GM23248 (cell line): ENCODE measurements around the gene SPG7. TPM values are rescaled to one million over a fixed set of nuclear protein-coding genes. Genes with fewer than 3 reads are reported as not detected.

ENCODE experiments used
- DNase-seq: peaks from one replicate; pipeline ENCODE4 v3.0.0-alpha.2; 2015
- H2AFZ ChIP-seq: fragments of 200-600 bp; sonication (generic); 2 replicates; pipeline ENCODE4 v1.6.1; 2016; ENCODE audit warnings: antibody characterized with exemption
- H3F3A ChIP-seq: fragments of 200-600 bp; sonication (generic); 2 replicates; pipeline ENCODE4 v1.6.1; 2016; ENCODE audit warnings: mild to moderate bottlenecking, antibody characterized with exemption, mixed run types; ENCODE audit not compliant: insufficient read depth
- H3K27ac ChIP-seq: fragments of 200-600 bp; sonication (generic); 2 replicates; pipeline ENCODE4 v1.5.1; 2016; ENCODE audit warnings: mild to moderate bottlenecking
- H3K27me3 ChIP-seq: fragments of 200-600 bp; sonication (generic); replicated peaks from 2 replicates; pipeline ENCODE4 v1.6.1; 2016; ENCODE audit warnings: mild to moderate bottlenecking; ENCODE audit not compliant: insufficient read depth
- H3K36me3 ChIP-seq: fragments of 200-600 bp; sonication (generic); 2 replicates; pipeline ENCODE4 v1.6.1; 2016; ENCODE audit warnings: low read depth, mild to moderate bottlenecking
- H3K4me1 ChIP-seq: fragments of 200-600 bp; sonication (generic); 2 replicates; pipeline ENCODE4 v1.6.1; 2016; ENCODE audit warnings: mild to moderate bottlenecking; ENCODE audit not compliant: insufficient read depth
- H3K4me2 ChIP-seq: fragments of 200-600 bp; sonication (generic); one replicate; pipeline ENCODE4 v1.6.1; 2016; ENCODE audit warnings: mild to moderate bottlenecking; ENCODE audit not compliant: unreplicated experiment
- H3K4me3 ChIP-seq: fragments of 200-600 bp; sonication (generic); 2 replicates; pipeline ENCODE4 v1.5.1; 2016; ENCODE audit warnings: mild to moderate bottlenecking
- H3K79me2 ChIP-seq: fragments of 200-600 bp; sonication (generic); 2 replicates; pipeline ENCODE4 v1.6.1; 2016; ENCODE audit warnings: mild to moderate bottlenecking; ENCODE audit not compliant: insufficient read depth
- H3K9ac ChIP-seq: fragments of 200-600 bp; sonication (generic); 2 replicates; pipeline ENCODE4 v1.6.1; 2016; ENCODE audit warnings: mild to moderate bottlenecking
- H3K9me2 ChIP-seq: fragments of 200-600 bp; sonication (generic); 2 replicates; pipeline ENCODE4 v1.6.1; 2016; ENCODE audit warnings: mixed run types, mild to moderate bottlenecking, moderate library complexity; ENCODE audit not compliant: insufficient read depth
- H3K9me3 ChIP-seq: fragments of 200-600 bp; sonication (generic); one replicate; pipeline ENCODE4 v1.6.1; 2017; ENCODE audit warnings: low read depth
- H4K20me1 ChIP-seq: fragments of 200-600 bp; sonication (generic); 2 replicates; pipeline ENCODE4 v1.6.0; 2016; ENCODE audit not compliant: insufficient read depth
- EZH2 ChIP-seq: fragments of 200-600 bp; sonication (generic); IDR thresholded peaks from 2 replicates; pipeline ENCODE4 v1.6.1; 2018; ENCODE audit warnings: antibody characterized with exemption, mild to moderate bottlenecking; ENCODE audit not compliant: insufficient read depth, poor library complexity, severe bottlenecking
- EZH2phosphoT487 ChIP-seq: fragments of 200-600 bp; sonication (generic); IDR thresholded peaks from 2 replicates; pipeline ENCODE4 v1.6.1; 2018; ENCODE audit warnings: antibody characterized with exemption, moderate library complexity, mild to moderate bottlenecking, low read depth; ENCODE audit not compliant: insufficient read depth
- WGBS, 2 experiments: methylation state at CpG; one replicate each; pipeline ENCODE4 v1.1.6; 2015 to 2017; ENCODE audit warnings: low lambda C conversion rate in 2 of 2, low coverage in 1 of 2; ENCODE audit errors: missing lambda C conversion rate in 2 of 2; 5-methylcytosine and 5-hydroxymethylcytosine counted together
- in situ Hi-C: fragments of 300-500 bp; cut with MboI; formaldehyde crosslinking; loops from 2 replicates; pipeline ENCODE4 v1.15.0; 2020
- polyA plus RNA-seq: library from polyadenylated mRNA; unstranded; fragments of >200 nt; fragmentation: Nextera tagmentation; extraction: Ambion mirVana; gene quantifications from 2 replicates; pipeline ENCODE4 v1.2.1, GENCODE V29; 2016
- total RNA-seq: library from RNA; depleted of rRNA; stranded (reverse); fragments of >200 nt; shearing (Covaris generic); gene quantifications from 2 replicates; pipeline ENCODE4 v1.2.3, GENCODE V29; 2014

SPG7 gene
- total and polyA plus RNA-seq, 2 experiments from 2014 or later: 53.9 to 155 TPM

GRCh38 chr16:89596061-89596689, 88.0 kb downstream of the SPG7 start:
- Histone ChIP-seq H3K9me3 (no peaks in the 10 kb centered on the region), H3K27ac (no peak overlapping the region), H3K4me3 (no peak overlapping the region), H3K9ac (no peak overlapping the region), H3K36me3 (no peaks in the 10 kb centered on the region), H2AFZ (no peak overlapping the region), H3K4me1 (no peaks in the 10 kb centered on the region), H3K9me2 (no peaks in the 10 kb centered on the region), H4K20me1 (no peaks in the 10 kb centered on the region), H3K79me2 (no peaks in the 10 kb centered on the region), H3K4me2 (no peak overlapping the region), H3F3A (no peaks in the 10 kb centered on the region), H3K27me3 (no peaks in the 10 kb centered on the region)
- no peak for DNase-seq
- in situ Hi-C loops: no loop called here
- WGBS, 2 experiments: 85 to 92% methylated on average over 25 of the region's 25 CpGs
- TF ChIP-seq EZH2phosphoT487 (no peak), EZH2 (no peak)

- Histone ChIP-seq H4K20me1 (no peaks in the 10 kb centered on the region), H3K79me2 (no peaks in the 10 kb centered on the region), H3F3A (no peaks in the 10 kb centered on the region), H3K4me2 (no peak overlapping the region), H3K9ac (no peak overlapping the region), H2AFZ (no peak overlapping the region), H3K27ac (no peak overlapping the region), H3K27me3 (no peaks in the 10 kb centered on the region), H3K9me2 (no peaks in the 10 kb centered on the region), H3K4me1 (peaks cover 6% of the 10 kb centered on the region), H3K4me3 (no peak overlapping the region), H3K36me3 (no peaks in the 10 kb centered on the region), H3K9me3 (no peaks in the 10 kb centered on the region)
- whole genome bisulfite sequencing, 2 experiments: 74 to 76% methylated on average over 17 of the region's 19 CpGs
- TF ChIP-seq EZH2: no peak
- TF ChIP-seq EZH2phosphoT487: no peak
- in situ Hi-C loops: no loop called here
- no peak for DNase-seq
Measured at GRCh38 chr16:89596957-89597649, 88.9 kb downstream of the SPG7 start.

- Histone ChIP-seq H3F3A (peaks cover 4% of the 10 kb centered on the region; the same call in 1 of the 2 replicates), H3K4me3 (no peak overlapping the region), H3K9me3 (no peaks in the 10 kb centered on the region), H3K9me2 (no peaks in the 10 kb centered on the region), H3K79me2 (no peaks in the 10 kb centered on the region), H2AFZ (no peak overlapping the region), H4K20me1 (no peaks in the 10 kb centered on the region), H3K4me1 (peaks cover 14% of the 10 kb centered on the region), H3K9ac (no peak overlapping the region), H3K36me3 (no peaks in the 10 kb centered on the region), H3K27me3 (no peaks in the 10 kb centered on the region), H3K27ac (no peak overlapping the region), H3K4me2 (no peak overlapping the region)
- in situ Hi-C loops: no loop called here
- TF ChIP-seq EZH2phosphoT487: no peak
- no peak for TF ChIP-seq EZH2
- WGBS, 2 experiments: 52 to 71% methylated on average over 5 to 14 of the region's 14 CpGs
- peak; percentile 79 for DNase-seq
Measured at GRCh38 chr16:89598199-89598598, 90.0 kb downstream of the SPG7 start.

GRCh38 chr16:89599451-89599858, 91.3 kb downstream of the SPG7 start:
- peak; percentile 49 for DNase-seq
- TF ChIP-seq EZH2phosphoT487 (no peak), EZH2 (no peak)
- in situ Hi-C loops: no loop called here
- H3F3A ChIP-seq: peaks cover 4% of the 10 kb centered on the region; the same call in 1 of the 2 replicates
- H3K27me3 ChIP-seq: no peaks in the 10 kb centered on the region
- WGBS, 2 experiments: 45 to 46% methylated on average over 8 of the region's 8 CpGs
- no peaks in the 10 kb centered on the region for H3K36me3 ChIP-seq
- H3K9ac ChIP-seq: no peak overlapping the region
- H4K20me1 ChIP-seq: no peaks in the 10 kb centered on the region
- no peak overlapping the region for H3K4me2 ChIP-seq
- no peak overlapping the region for H2AFZ ChIP-seq
- no peaks in the 10 kb centered on the region for H3K9me3 ChIP-seq
- no peaks in the 10 kb centered on the region for H3K9me2 ChIP-seq
- peaks cover 14% of the 10 kb centered on the region for H3K4me1 ChIP-seq
- no peak overlapping the region for H3K27ac ChIP-seq
- H3K79me2 ChIP-seq: no peaks in the 10 kb centered on the region
- H3K4me3 ChIP-seq: no peak overlapping the region
